HG02759 (cell line): ENCODE data around the gene TCF23.
"Not testable (repeated sequence)": the region's sequence is repeated elsewhere in the genome, so short reads cannot be mapped to it uniquely, and the experiment has no call there.

Source experiments
- ATAC-seq: cut with Tn5 transposase; IDR thresholded peaks from one replicate; pipeline ENCODE4 v1.9.1; 2021; ENCODE audit warnings: mild to moderate bottlenecking, moderate library complexity; ENCODE audit not compliant: unreplicated experiment

Gene TCF23

DNA sequence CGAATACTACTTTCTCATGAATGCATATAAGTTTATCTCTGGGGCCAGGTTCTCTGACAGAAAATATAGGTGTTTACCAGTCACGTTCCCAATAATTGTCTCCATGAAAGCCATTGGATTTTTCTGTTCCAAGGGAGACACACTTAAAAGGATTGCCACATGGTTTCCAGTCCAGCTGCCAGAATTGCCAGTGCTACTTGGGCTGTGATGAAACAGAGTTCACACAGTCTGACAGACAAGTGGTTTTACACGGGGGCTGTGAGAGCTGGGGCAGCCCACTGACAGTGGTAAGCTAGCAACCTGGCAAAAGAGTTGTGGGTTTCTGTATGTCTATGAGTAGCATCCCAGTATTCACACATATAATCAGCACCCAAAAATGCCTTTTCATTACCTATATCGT is 35.3 kb downstream of the TCF23 start:
- no peak for ATAC-seq

DNA sequence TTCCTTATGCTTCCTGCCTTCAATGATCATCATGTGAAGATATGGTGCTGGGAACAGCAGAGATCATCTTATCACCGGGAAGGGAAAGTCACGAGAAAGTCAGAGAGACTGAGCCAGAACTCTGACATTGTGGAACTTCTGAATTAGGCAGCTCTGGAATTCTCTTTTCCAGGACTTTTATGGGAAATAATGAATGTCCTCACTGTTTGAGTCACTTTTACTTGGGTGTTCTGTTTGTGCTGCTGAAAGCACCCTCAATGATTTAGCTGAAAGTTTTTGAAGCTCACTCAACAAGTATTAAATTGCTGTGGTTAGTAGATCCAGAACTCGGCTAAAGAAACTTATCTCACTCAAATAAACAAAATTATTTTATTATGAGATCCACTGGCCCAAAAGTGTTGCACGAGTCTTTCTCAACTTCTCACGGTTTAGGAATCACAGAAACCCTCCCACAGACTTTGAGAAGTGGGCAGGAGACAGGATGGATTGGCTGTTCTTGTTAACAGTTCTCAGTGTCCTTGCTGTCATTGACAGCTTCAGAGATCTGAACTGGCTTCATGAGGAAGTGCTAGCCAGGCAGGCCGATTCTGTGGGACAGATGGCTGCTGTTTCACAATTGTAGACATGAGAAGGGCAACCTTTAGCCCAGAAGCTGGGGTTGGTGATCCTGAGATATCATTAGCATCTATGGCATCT is 36.7 kb downstream of the TCF23 start:
- no peak for ATAC-seq

- no peak for ATAC-seq
Measured at GRCh38 chr2:27186613-27187345, 38.0 kb downstream of the TCF23 start.

GRCh38 chr2:27189989-27190388 is 41.2 kb downstream of the TCF23 start:
- no peak for ATAC-seq

GRCh38 chr2:27191070-27191829 is 42.4 kb downstream of the TCF23 start:
- no peak for ATAC-seq

DNA sequence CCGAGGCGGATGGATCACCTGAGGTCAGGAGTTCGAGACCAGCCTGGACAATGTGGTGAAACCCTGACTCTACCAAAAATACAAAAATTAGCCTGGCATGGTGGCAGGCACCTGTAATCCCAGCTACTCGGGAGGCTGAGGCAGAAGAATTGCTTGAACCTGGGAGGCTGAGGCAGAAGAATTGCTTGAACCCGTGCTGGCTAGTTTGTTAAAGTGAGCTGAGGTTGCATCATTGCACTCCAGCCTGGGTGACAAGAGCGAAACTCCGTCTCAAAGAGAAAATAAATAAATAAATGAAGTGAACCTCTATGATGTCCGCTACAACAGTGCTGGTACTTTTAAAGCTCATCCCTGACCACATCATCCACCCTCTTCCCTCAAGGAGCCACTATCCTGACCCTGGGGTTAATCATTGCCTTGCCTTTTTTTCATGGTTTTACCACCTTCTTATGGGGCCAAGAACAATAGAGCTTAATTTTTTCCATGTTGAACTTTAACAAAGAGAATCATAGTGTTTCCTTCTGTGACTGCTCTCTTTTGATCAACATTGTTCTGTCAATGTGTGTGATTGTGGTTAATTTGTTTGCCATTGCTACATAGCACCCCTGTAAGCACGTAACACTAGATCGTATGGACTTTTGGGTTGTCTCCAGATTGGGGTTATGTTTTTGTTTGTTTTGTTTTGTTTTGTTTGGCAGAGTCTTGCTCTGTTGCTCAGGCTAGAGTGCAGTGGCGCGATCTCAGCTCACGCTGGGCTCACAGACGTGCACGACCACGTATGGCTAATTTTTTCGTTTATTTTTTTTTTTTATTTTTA is 45.9 kb downstream of the TCF23 start:
- ATAC-seq: no peak

DNA sequence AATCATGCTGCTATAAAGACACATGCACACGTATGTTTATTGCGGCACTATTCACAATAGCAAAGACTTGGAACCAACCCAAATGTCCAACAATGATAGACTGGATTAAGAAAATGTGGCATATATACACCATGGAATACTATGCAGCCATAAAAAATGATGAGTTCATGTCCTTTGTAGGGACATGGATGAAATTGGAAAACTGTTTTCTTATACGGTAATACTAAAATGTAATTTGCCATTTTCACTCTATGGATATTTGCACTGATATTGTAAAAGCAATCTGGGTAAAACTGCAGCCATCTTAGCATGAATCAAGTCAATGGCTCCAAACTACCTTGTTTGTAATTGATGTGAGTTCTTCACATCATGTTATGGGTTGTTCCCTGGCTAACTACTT is 47.0 kb downstream of the TCF23 start:
- ATAC-seq: not testable (repeated sequence)

DNA sequence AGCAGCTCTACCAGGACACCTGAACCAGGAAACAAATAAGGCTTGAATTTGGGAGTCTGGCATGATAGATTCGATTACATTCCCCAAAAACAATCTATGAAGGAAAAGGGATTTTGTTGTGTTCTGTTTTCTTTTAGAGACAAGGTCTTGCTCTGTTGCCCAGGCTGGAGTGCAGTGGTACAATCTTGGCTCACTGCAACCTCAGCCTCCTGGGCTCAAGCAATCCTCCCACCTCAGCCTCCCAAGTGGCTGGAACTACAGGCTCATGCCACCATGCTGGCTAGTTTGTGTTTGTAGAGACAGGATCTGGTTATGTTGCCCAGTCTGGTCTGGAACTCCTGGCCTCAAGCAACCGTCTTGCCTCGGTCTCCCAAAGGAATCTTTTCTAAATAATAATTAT is 49.3 kb downstream of the TCF23 start:
- ATAC-seq: not testable (repeated sequence)

DNA sequence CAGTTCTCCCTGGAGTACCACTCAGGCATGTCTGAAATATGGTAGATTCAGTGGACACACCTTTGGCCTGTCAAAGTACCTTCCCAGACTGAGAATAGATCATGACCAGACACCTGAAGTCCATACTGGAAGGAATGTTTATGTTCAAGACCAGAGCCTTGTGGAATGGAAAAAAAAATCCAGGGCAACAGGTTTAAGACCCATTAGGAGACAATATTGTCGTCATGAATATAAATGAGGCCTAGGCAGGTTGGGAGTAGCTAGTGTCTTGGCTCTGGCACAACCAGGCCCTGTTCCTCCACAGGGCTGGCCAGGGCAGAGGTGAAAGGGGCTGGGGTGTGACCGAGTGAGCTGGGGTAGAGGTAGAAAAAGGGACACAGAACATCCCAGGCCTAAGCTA is 49.8 kb downstream of the TCF23 start:
- ATAC-seq: no peak

DNA sequence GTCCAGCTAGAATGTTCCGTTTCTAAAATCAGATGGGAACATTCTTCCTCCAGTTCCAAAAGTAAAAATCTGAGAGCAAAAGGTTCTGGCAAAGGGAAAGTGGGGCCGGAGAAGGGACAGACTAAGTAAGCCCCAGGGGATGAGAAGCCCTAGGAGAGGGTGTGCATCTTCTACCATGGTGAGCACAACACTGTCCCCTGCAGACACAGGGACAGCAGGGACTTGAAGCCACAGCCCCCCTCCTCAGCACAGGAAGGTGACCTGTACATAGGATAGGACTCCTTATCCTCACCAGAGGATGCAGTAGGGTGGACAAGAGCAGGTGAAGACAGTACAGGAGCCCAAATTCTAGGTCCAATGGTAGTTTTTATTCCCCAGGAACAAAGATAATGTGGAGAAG is 50.4 kb downstream of the TCF23 start:
- no peak for ATAC-seq

DNA sequence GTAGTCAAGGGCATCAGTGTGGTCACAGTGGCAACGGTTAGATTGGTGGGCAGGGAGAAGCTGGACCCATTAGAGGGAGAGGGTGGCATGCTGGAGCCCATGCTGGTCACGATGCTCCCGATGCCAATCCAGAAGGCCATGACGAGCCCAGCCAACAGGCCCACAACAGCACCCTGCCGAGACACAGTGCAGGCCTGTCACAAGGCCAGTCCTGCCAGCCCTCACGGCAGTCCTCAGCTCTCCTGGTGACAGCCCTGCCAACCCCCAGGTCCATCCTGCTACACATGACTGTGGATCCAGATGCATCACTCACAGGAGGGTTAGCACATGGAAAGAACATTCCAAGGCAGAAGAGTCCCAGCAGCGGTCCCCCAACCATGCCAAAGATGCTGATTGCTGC is 52.9 kb downstream of the TCF23 start:
- no peak for ATAC-seq

- no peak for ATAC-seq
Measured at GRCh38 chr2:27202854-27203253, 54.0 kb downstream of the TCF23 start.

GRCh38 chr2:27203741-27204140 is 54.9 kb downstream of the TCF23 start:
- ATAC-seq: no peak

GRCh38 chr2:27204566-27204965 is 55.8 kb downstream of the TCF23 start:
- ATAC-seq: no peak

- no peak for ATAC-seq
Measured at GRCh38 chr2:27205206-27205605, 56.4 kb downstream of the TCF23 start.

- no peak for ATAC-seq
Measured at GRCh38 chr2:27206346-27206745, 57.5 kb downstream of the TCF23 start.
